GM19372 (cell line): ENCODE measurements around the gene ZFP2.

Experiments used
- ATAC-seq: cut with Tn5 transposase; IDR thresholded peaks from one replicate; pipeline ENCODE4 v1.9.1; 2021; ENCODE audit warnings: mild to moderate bottlenecking, low read depth, moderate library complexity; ENCODE audit not compliant: unreplicated experiment

Gene ZFP2

DNA sequence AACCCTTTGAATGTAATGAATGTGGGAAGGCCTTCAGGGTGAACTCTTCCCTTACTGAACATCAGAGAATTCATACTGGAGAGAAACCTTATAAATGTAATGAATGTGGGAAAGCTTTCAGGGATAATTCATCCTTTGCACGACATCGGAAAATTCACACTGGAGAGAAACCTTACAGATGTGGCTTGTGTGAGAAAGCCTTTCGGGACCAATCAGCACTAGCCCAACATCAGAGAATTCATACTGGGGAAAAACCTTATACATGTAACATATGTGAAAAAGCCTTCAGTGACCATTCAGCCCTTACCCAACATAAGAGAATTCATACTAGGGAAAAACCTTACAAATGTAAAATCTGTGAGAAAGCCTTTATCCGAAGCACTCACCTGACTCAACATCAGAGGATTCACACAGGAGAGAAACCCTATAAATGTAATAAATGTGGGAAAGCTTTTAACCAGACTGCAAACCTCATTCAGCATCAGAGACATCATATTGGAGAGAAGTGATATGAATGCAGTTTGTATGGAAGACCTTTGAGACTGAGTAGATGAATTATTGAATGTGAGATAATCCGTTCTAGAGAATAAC is 69.8 kb downstream of the ZFP2 start:
- ATAC-seq = no peak

DNA sequence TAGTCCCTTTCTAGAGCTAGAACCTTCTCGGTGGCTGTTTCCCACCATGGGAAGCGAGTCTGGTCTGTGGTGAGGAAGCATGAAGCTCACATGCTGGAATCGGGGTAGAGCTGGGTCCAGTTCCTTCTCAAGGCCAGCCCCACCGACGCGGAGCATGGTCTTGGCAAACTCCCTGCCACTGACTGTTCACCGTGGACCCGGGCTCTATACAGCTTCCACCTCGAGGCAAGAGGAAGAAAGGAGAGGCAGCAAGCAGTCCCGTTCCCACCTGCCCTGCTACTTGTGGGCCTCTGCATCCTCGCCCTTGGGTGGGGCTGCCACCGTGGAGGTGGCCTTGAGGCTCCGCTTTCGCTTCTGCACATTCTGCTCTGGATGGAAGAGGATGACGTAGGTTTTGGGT is 85.7 kb downstream of the ZFP2 start:
- no peak for ATAC-seq
